ENCODE data around the gene MCF2L. TPM values are rescaled to one million over a fixed set of nuclear protein-coding genes. Genes with fewer than 3 reads are reported as not detected.
"Not testable (repeated sequence)": the region's sequence is repeated elsewhere in the genome, so short reads cannot be mapped to it uniquely, and the experiment has no call there.

The MCF2L gene
- total RNA-seq, 1 donor from 2014 or later: not detected

DNA sequence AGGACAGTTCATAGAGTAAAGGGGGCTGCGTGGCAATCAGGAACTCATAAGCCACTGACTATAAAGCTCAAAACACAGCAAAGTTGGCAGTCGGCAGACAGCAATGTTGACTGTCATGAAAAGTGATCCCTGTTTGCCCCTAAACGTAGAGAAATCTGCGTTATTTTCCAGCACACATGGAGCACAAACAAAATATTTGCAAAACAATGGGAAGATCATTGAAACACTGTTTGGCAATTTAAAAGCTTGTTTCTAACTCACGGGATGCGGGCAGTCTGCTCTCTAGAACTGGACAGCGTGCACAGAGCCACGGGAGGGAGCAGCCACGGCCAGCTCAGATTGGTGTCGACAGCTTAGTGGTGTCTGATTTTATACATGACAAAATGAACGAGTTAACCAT, 130.1 kb downstream of the MCF2L start:
- no peaks in the 10 kb centered on the region for H3K36me3 Mint-ChIP-seq (ENCODE audit: low read depth)
- DNase-seq (ENCODE audit: low spot score): no peak
- H3K27me3 Mint-ChIP-seq (ENCODE audit: insufficient read depth): peaks cover 6% of the 10 kb centered on the region
- no peak overlapping the region for H3K27ac Mint-ChIP-seq
- no peak overlapping the region for H3K4me3 Mint-ChIP-seq
- no peaks in the 10 kb centered on the region for H3K9me3 Mint-ChIP-seq
- H3K4me1 Mint-ChIP-seq (ENCODE audit: low read depth): no peaks in the 10 kb centered on the region
- intact Hi-C loops (cut with micrococcal nuclease): no loop called here

DNA sequence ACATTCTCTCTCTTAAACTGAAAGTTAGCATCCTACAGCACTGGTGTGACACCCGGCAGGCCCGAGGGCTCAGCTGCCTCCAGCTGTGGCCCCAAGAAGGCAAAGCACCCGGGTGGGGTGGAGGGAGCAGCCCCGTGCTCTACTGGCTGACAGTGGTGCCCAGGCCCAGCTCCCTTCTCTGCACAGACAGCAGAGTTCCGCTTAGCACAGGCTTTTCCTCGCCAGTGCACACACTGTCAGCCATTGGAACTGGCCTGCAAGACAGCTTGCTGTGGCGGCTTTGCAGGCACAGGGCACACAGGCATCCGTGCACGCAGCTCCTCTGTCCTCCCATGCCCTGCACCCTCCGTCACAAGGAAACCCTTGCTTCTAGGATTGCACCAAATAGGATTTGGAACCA, 133.3 kb downstream of the MCF2L start:
- H3K27ac Mint-ChIP-seq; H3K36me3 Mint-ChIP-seq (ENCODE audit: low read depth); intact Hi-C loops (cut with micrococcal nuclease); H3K27me3 Mint-ChIP-seq (ENCODE audit: insufficient read depth); H3K4me1 Mint-ChIP-seq (ENCODE audit: low read depth); H3K4me3 Mint-ChIP-seq; DNase-seq (ENCODE audit: low spot score); H3K9me3 Mint-ChIP-seq: not testable (repeated sequence)

DNA sequence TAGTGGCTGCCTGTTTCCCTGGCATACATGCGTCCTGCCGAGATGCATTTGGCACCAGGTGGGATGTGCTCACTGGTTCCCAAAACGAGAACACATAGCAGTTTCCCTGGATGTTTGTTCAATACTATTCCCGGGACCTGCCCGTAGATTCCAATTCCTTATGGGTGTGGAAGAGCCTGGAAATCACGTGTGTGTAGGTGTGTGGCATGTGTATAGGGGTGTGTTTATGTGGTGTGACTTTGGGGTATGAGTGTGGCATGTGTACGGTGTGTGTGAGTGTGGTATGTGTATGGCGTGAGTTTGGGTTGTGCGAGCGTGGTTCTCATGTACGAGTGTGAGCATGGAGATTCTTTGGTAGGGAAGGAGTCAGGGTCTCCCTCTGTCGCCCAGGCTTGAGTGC, 133.7 kb downstream of the MCF2L start:
- Mint-ChIP-seq H3K4me1 (ENCODE audit: low read depth) (no peaks in the 10 kb centered on the region), H3K27ac (no peak overlapping the region), H3K9me3 (no peaks in the 10 kb centered on the region), H3K4me3 (no peak overlapping the region), H3K36me3 (ENCODE audit: low read depth) (no peaks in the 10 kb centered on the region), H3K27me3 (ENCODE audit: insufficient read depth) (peaks cover 5% of the 10 kb centered on the region)
- intact Hi-C loops (cut with micrococcal nuclease): no loop called here
- DNase-seq (ENCODE audit: low spot score): no peak

DNA sequence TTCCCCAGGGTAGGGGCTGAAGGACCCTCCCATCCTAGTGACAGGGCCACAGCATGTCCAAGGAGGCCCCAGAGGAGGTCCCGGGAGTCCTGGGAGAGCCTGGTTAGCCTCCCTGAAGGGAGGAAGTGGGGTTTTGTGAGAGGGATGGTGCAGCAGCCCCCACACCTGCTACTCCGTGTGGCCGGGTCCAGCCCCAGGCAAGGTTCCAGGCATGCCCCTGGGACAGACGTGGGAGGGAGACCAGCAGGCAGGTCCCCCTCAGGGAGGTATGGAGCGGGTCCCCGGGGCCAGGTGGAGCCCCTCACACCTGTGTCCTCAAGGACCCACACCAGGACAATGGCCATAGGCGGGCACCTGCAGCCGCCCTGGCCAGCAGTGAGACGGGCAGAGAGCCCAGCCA, 134.6 kb downstream of the MCF2L start:
- H3K4me1 Mint-ChIP-seq (ENCODE audit: low read depth): no peaks in the 10 kb centered on the region
- DNase-seq (ENCODE audit: low spot score): no peak
- no peaks in the 10 kb centered on the region for H3K9me3 Mint-ChIP-seq
- no peaks in the 10 kb centered on the region for H3K36me3 Mint-ChIP-seq (ENCODE audit: low read depth)
- H3K27me3 Mint-ChIP-seq (ENCODE audit: insufficient read depth): peaks cover 5% of the 10 kb centered on the region
- intact Hi-C loops (cut with micrococcal nuclease): no loop called here
- H3K27ac Mint-ChIP-seq: no peak overlapping the region
- H3K4me3 Mint-ChIP-seq: no peak overlapping the region

DNA sequence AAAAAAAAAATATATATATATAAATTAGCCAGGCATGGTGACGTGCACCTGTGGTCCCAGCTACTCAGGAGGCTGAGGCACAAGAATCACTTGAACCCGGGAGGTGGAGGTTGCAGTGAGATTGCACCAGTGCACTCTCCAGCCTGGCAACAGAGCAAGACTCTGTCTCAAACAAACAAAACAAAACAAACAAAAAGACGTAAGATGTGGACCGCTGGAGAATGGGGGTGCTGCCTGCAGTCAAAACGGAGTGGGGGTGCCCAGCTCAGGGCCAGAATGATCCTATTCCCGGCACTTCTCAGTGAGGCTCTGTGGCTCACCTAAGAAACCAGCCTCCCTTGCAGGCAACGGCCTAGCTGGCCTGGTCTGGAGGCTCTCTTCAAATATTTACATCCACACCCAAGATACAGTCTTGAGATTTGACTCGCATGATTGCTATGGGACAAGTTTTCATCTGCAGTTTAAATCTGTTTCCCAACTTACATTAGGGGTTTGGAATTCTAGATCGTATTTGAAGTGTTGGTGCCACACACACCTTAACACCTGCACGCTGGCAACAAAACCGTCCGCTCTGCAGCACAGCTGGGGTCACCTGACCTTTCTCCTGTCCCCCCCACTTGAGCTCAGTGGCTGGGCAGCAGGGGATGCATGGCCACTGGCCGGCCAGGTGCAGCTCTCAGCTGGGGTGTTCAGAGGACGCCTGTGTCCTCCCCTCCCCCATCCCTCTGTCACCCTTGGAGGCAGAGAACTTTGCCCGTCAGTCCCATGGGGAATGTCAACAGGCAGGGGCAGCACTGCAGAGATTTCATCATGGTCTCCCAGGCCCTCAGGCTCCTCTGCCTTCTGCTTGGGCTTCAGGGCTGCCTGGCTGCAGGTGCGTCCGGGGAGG, 136.3 kb downstream of the MCF2L start, which contains the start of gene F7:
Gene F7 (plus strand): TSS at position 760 of the 889 bp plus-strand sequence. CDS start 51 bp downstream, at position 811.
- peaks cover 1% of the 10 kb centered on the region for H3K27me3 Mint-ChIP-seq (ENCODE audit: insufficient read depth)
- no peaks in the 10 kb centered on the region for H3K4me1 Mint-ChIP-seq (ENCODE audit: low read depth)
- no peaks in the 10 kb centered on the region for H3K9me3 Mint-ChIP-seq
- intact Hi-C loops (cut with micrococcal nuclease): no loop called here
- H3K36me3 Mint-ChIP-seq (ENCODE audit: low read depth): no peaks in the 10 kb centered on the region
- no peak for DNase-seq (ENCODE audit: low spot score)
- no peak within 1 kb of the TSS for H3K27ac Mint-ChIP-seq
- H3K4me3 Mint-ChIP-seq: no peak within 1 kb of the TSS

DNA sequence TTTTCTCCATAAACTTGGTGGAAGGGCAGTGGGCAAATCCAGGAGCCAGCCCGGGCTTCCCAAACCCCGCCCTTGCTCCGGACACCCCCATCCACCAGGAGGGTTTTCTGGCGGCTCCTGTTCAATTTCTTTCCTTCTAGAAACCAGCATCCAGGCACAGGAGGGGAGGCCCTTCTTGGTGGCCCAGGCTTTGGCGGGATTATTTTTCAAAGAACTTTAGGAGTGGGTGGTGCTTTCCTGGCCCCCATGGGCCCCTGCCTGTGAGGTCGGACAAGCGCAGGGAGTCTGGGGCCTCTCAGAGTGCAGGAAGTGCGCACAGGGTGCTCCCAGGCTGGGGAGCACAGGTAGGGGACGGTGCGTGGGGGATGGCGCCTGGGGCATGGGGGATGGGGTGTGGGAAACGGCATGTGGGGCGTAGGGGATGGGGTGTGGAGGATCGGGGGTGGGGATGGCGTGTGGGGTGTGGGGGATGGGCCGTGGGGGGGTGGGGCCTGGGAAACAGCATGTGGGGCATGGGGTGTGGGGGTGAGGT, 137.0 kb downstream of the MCF2L start:
- Mint-ChIP-seq H3K4me3 (no peak overlapping the region), H3K9me3 (no peaks in the 10 kb centered on the region), H3K27ac (no peak overlapping the region), H3K36me3 (ENCODE audit: low read depth) (no peaks in the 10 kb centered on the region), H3K27me3 (ENCODE audit: insufficient read depth) (no peaks in the 10 kb centered on the region), H3K4me1 (ENCODE audit: low read depth) (no peaks in the 10 kb centered on the region)
- no peak for DNase-seq (ENCODE audit: low spot score)
- intact Hi-C loops (cut with micrococcal nuclease): no loop called here

DNA sequence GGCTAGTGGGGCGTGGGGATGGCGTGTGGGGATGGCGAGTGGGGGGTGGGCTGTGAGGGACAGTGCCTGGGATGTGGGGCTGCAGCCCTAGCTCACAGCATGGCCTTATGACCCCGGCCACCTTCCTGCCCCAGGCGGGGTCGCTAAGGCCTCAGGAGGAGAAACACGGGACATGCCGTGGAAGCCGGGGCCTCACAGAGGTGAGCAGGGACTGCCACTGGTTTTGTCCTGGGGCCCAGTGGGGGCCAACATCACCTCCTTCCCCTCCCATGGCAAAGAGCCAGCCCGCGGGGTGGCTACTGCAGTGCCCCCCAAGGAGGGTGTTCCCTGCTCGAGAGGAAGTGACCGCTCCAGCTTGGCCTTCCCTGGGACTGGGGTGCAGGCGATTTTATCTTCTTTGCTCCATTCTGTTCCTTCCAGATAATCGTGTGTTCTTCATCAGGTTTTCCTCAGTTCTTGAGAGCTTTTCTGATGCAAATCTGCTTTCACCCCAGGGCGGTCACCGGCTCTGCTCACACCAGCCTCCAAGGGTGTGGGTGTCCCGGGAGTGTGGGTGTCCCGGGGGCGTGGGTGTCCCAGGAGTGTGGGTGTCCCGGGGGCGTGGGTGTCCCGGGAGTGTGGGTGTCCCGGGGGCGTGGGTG, 137.8 kb downstream of the MCF2L start:
- Mint-ChIP-seq H3K27ac (peak overlapping the region; percentile 34), H3K36me3 (ENCODE audit: low read depth) (no peaks in the 10 kb centered on the region), H3K27me3 (ENCODE audit: insufficient read depth) (no peaks in the 10 kb centered on the region), H3K4me3 (no peak overlapping the region), H3K9me3 (no peaks in the 10 kb centered on the region), H3K4me1 (ENCODE audit: low read depth) (no peaks in the 10 kb centered on the region)
- no peak for DNase-seq (ENCODE audit: low spot score)
- intact Hi-C loops (cut with micrococcal nuclease): no loop called here

DNA sequence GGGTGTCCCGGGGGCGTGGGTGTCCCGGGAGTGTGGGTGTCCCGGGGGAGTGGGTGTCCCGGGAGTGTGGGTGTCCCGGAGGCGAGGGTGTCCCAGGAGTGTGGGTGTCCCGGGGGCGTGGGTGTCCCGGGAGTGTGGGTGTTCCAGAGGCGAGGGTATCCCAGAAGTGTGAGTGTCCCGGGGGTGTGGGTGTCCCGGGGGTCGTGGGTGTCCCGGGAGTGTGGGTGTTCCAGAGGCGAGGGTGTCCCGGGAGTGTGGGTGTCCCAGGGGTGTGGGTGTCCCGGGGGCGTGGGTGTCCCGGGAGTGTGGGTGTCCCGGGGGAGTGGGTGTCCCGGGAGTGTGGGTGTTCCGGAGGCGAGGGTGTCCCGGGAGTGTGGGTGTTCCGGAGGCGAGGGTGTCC, 139.5 kb downstream of the MCF2L start:
- H3K9me3 Mint-ChIP-seq; intact Hi-C loops (cut with micrococcal nuclease): not testable (repeated sequence)

DNA sequence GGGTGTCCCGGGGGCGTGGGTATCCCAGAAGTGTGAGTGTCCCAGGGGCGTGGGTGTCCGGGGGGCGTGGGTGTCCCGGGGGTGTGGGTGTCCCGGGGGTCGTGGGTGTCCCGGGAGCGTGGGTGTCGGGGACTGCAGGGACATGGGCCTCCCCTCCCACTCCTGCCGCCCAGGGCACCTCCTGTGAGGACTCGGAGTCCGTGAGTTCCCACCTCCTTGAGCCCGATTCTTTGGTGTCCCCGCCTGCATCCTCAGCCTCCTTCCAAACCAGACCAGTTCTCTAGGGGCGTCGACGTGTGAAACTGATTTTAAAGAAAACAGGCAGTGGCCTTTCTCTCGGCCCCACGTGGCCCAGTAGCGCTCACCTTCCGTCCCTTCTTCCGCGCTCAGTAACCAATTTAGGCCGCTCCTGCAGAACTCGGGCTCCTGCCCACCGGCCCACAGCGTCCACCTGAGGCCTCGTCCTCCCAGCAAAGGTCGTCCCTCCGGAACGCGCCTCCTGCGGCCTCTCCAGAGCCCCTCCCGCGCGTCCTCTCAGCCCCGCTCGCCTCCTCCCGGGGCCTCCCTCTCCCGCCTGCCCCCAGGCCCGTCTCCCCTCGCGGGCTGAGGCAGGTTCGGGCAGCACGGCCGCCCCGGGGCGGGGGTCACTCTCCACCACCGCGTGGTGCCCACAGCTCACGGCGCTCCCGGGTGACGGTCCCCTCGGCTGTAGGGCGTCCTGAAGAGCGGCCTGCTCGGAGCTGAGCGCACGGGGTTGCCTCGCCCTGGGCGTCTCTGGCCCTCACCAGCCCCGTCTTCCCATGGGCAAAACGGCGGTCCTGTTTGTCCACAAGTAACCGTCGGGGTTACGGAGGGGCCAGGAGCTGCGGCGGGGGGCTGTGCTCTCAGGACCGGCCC, 140.4 kb downstream of the MCF2L start:
- intact Hi-C loops (cut with micrococcal nuclease): loop anchor here (10.0 kb wide), 1 partner anchor 165 kb away; no protein-coding TSS in a partner anchor
- H3K4me3 Mint-ChIP-seq: peak overlapping the region; percentile 33
- no peaks in the 10 kb centered on the region for H3K9me3 Mint-ChIP-seq
- H3K4me1 Mint-ChIP-seq (ENCODE audit: low read depth): no peaks in the 10 kb centered on the region
- no peak for DNase-seq (ENCODE audit: low spot score)
- H3K36me3 Mint-ChIP-seq (ENCODE audit: low read depth): no peaks in the 10 kb centered on the region
- H3K27me3 Mint-ChIP-seq (ENCODE audit: insufficient read depth): peaks cover 6% of the 10 kb centered on the region
- H3K27ac Mint-ChIP-seq: peak overlapping the region; percentile 52

More for the DNA sequence above, 139.5 kb downstream of the MCF2L start:
- not testable (repeated sequence) for H3K4me1 Mint-ChIP-seq (ENCODE audit: low read depth); H3K36me3 Mint-ChIP-seq (ENCODE audit: low read depth); H3K4me3 Mint-ChIP-seq; H3K27ac Mint-ChIP-seq; H3K27me3 Mint-ChIP-seq (ENCODE audit: insufficient read depth); DNase-seq (ENCODE audit: low spot score)

DNA sequence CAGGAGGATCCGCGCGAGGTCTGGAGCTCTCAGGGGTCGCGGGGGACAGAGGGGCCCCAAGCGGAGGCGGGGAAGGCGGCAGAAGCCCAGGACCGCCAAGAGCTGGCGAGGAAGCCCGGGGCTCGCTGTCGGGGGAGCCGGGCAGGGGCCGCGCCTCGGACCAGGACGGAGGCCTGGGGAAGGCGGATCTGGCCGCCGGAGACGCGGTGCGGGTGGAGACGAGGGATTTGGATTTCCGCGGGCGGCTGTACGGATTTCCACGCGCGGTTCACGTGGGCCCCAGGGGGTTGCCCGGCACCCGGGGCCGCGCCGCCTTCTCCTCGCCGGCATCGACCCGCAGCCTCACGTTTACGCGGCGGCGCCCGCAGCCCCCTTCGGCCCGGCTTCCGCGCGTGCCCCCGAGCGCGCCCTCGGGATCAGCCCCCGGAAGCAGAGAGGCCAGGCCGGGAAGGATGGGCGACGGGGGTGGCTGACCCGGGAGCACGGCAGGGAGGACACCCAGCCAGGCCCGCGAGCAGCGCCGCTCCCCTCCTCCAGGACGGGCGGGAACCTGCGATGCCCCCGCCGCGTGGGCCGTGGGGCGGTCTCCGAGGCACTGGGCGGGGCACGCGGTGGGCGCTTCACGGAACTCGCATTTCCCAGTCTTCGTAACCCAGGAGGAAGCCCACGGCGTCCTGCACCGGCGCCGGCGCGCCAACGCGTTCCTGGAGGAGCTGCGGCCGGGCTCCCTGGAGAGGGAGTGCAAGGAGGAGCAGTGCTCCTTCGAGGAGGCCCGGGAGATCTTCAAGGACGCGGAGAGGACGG, 141.2 kb downstream of the MCF2L start:
- DNase-seq (ENCODE audit: low spot score): no peak
- intact Hi-C loops (cut with micrococcal nuclease): loop anchor here (10.0 kb wide), 1 partner anchor 165 kb away; no protein-coding TSS in a partner anchor
- H3K27ac Mint-ChIP-seq: no peak overlapping the region
- no peaks in the 10 kb centered on the region for H3K4me1 Mint-ChIP-seq (ENCODE audit: low read depth)
- H3K4me3 Mint-ChIP-seq: no peak overlapping the region
- no peaks in the 10 kb centered on the region for H3K9me3 Mint-ChIP-seq
- H3K36me3 Mint-ChIP-seq (ENCODE audit: low read depth): no peaks in the 10 kb centered on the region
- peaks cover 6% of the 10 kb centered on the region for H3K27me3 Mint-ChIP-seq (ENCODE audit: insufficient read depth)

DNA sequence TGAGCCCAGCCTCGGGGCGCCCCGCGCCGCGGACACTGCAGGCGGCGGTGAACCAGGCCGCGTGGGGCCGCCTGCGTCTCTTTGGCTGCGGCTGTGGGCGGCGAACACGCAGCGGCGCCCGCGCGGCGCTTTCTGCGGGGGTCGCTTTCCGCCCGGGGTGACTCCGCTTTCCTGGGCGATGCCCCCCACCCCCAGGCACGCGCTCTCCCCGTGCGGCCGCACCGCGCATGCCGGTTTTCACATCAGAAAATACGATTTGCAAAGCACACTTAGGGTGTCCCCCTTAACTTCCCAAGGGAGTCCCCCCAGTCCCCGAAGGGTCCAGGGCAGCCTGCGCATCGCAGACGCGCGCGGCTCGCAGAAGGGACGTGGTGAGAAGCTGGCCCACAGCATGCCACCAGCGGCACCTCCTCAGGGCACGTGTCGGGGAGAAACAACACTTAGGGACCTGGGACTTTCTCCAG, 141.9 kb downstream of the MCF2L start:
- Mint-ChIP-seq H3K36me3 (ENCODE audit: low read depth) (no peaks in the 10 kb centered on the region), H3K4me1 (ENCODE audit: low read depth) (no peaks in the 10 kb centered on the region), H3K9me3 (no peaks in the 10 kb centered on the region), H3K27me3 (ENCODE audit: insufficient read depth) (peaks cover 6% of the 10 kb centered on the region), H3K27ac (no peak overlapping the region), H3K4me3 (no peak overlapping the region)
- intact Hi-C loops (cut with micrococcal nuclease): loop anchor here (10.0 kb wide), 1 partner anchor 166 kb away; no protein-coding TSS in a partner anchor
- no peak for DNase-seq (ENCODE audit: low spot score)

DNA sequence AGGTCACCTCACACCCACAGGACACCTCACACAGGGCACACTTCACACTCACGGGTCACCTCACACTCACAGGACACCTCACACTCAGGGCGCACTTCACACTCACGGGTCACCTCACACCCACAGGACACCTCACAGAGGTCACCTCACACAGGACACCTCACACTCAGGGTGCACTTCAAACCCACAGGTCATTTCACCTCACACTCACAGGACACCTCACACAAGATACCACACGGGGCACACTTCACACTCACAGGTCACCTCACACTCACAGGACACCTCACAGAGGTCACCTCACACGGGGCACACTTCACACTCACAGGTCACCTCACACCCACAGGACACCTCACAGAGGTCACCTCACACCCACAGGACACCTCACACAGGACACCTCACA, 142.8 kb downstream of the MCF2L start:
- DNase-seq (ENCODE audit: low spot score); H3K27me3 Mint-ChIP-seq (ENCODE audit: insufficient read depth); H3K27ac Mint-ChIP-seq; H3K4me3 Mint-ChIP-seq; H3K4me1 Mint-ChIP-seq (ENCODE audit: low read depth); H3K36me3 Mint-ChIP-seq (ENCODE audit: low read depth); H3K9me3 Mint-ChIP-seq: not testable (repeated sequence)
- intact Hi-C loops (cut with micrococcal nuclease): loop anchor here (10.0 kb wide), 1 partner anchor 167 kb away; no protein-coding TSS in a partner anchor
